ENCODE measurements around the gene MYO16.

The MYO16 gene

DNA sequence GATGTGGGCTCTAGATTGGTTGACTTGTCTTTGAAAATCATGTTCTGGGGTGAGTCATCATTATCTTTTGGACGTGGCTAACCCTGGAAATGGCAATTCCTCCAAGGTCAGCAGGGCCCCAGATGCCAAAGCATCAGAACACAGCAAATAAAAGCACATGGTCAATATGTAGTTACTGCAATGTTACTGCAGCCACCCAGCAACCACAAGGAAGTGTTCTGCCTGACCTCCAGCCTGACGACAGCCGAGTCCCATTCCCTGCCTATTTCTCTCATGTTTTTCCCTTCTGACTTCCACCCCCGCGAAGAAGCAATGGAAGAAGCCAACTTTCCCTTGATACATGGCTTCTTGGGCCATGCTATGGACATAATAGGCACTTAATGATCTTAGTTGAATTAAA lies 579.1 kb downstream of the MYO16 start:
- Histone ChIP-seq H3K4me1 (ENCODE audit: insufficient read depth, low read length, poor library complexity, severe bottlenecking) (no peaks in the 10 kb centered on the region), H3K36me3 (ENCODE audit: insufficient read depth, low read length) (no peaks in the 10 kb centered on the region), H3K4me2 (ENCODE audit: low read depth, low read length, poor library complexity, severe bottlenecking) (no peak overlapping the region), H3K27me3 (ENCODE audit: insufficient read depth, low read length, poor library complexity, severe bottlenecking) (no peaks in the 10 kb centered on the region), H3K79me2 (ENCODE audit: insufficient read depth, low read length) (no peaks in the 10 kb centered on the region), H3F3A (ENCODE audit: low read depth) (no peaks in the 10 kb centered on the region), H3K9me3 (ENCODE audit: insufficient read depth, low read depth, low read length) (no peaks in the 10 kb centered on the region), H4K20me1 (ENCODE audit: insufficient read depth, low read length, poor library complexity, severe bottlenecking) (no peaks in the 10 kb centered on the region), H3K9me2 (replicated peaks; ENCODE audit: low read depth, low read length) (no peaks in the 10 kb centered on the region), H3K9ac (ENCODE audit: low read depth, low read length, poor library complexity, severe bottlenecking) (no peak overlapping the region), H2AFZ (ENCODE audit: low read length) (no peak overlapping the region), H3K4me3 (ENCODE audit: low read length, poor library complexity, severe bottlenecking) (no peak overlapping the region)
- no peak for TF ChIP-seq EZH2phosphoT487 (IDR thresholded peaks at IDR 0.05; ENCODE audit: borderline replicate concordance)
- TF ChIP-seq, protein P1, sequence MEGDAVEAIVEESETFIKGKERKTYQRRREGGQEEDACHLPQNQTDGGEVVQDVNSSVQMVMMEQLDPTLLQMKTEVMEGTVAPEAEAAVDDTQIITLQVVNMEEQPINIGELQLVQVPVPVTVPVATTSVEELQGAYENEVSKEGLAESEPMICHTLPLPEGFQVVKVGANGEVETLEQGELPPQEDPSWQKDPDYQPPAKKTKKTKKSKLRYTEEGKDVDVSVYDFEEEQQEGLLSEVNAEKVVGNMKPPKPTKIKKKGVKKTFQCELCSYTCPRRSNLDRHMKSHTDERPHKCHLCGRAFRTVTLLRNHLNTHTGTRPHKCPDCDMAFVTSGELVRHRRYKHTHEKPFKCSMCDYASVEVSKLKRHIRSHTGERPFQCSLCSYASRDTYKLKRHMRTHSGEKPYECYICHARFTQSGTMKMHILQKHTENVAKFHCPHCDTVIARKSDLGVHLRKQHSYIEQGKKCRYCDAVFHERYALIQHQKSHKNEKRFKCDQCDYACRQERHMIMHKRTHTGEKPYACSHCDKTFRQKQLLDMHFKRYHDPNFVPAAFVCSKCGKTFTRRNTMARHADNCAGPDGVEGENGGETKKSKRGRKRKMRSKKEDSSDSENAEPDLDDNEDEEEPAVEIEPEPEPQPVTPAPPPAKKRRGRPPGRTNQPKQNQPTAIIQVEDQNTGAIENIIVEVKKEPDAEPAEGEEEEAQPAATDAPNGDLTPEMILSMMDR (conservative IDR thresholded peaks at IDR 0.05; ENCODE audit: low read length), result no peak

DNA sequence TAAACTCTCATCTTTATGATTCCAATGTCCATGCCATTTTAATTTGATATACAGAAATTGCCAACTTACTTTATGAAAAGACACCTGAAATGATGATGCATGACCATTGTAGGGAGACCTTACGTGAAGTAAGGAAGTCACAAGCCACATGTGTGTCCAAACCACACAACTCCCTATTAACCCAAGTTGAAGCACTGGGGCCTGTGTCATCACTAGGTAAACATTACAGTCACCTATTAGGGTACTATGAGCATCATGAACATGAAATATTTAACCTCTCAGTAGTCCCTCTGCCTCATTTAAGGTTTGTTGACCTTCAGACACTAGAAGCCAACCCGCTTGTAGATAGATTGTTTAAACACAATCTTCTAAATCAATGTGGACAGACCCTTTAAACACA lies 580.1 kb downstream of the MYO16 start:
- H2AFZ ChIP-seq (ENCODE audit: low read length), result no peak overlapping the region
- no peak for TF ChIP-seq EZH2phosphoT487 (IDR thresholded peaks at IDR 0.05; ENCODE audit: borderline replicate concordance)
- TF ChIP-seq, protein P1 (conservative IDR thresholded peaks at IDR 0.05; ENCODE audit: low read length), result no peak
- H3K9me2 ChIP-seq (replicated peaks; ENCODE audit: low read depth, low read length), result no peaks in the 10 kb centered on the region
- H3F3A ChIP-seq (ENCODE audit: low read depth), result no peaks in the 10 kb centered on the region
- no peaks in the 10 kb centered on the region for H3K36me3 ChIP-seq (ENCODE audit: insufficient read depth, low read length)
- H3K4me2 ChIP-seq (ENCODE audit: low read depth, low read length, poor library complexity, severe bottlenecking), result no peak overlapping the region
- H3K9ac ChIP-seq (ENCODE audit: low read depth, low read length, poor library complexity, severe bottlenecking), result no peak overlapping the region
- no peaks in the 10 kb centered on the region for H4K20me1 ChIP-seq (ENCODE audit: insufficient read depth, low read length, poor library complexity, severe bottlenecking)
- H3K27me3 ChIP-seq (ENCODE audit: insufficient read depth, low read length, poor library complexity, severe bottlenecking), result no peaks in the 10 kb centered on the region
- H3K79me2 ChIP-seq (ENCODE audit: insufficient read depth, low read length), result no peaks in the 10 kb centered on the region
- no peaks in the 10 kb centered on the region for H3K4me1 ChIP-seq (ENCODE audit: insufficient read depth, low read length, poor library complexity, severe bottlenecking)
- no peak overlapping the region for H3K4me3 ChIP-seq (ENCODE audit: low read length, poor library complexity, severe bottlenecking)
- no peaks in the 10 kb centered on the region for H3K9me3 ChIP-seq (ENCODE audit: insufficient read depth, low read depth, low read length)

DNA sequence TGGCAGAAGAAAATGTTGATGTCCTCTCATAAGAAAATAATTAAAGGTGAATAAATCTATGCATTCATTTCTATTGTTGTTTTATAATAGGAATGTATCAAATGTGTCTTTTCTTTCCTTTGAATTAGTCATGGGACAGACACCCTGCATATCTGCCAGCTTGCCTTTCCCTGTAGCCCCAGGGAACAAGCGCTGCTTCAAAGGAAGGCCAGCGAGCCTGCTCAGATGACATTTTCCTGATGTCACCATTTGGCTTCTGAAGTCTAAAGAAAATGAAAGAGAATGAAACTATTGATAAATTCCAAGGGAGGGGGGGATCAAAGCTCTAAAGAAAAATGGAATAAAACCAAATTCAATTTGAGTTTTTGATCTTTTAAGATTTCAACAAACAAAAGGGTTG lies 582.2 kb downstream of the MYO16 start:
- no peaks in the 10 kb centered on the region for H3K9me2 ChIP-seq (replicated peaks; ENCODE audit: low read depth, low read length)
- no peaks in the 10 kb centered on the region for H3F3A ChIP-seq (ENCODE audit: low read depth)
- no peaks in the 10 kb centered on the region for H3K79me2 ChIP-seq (ENCODE audit: insufficient read depth, low read length)
- no peaks in the 10 kb centered on the region for H3K4me1 ChIP-seq (ENCODE audit: insufficient read depth, low read length, poor library complexity, severe bottlenecking)
- H3K9me3 ChIP-seq (ENCODE audit: insufficient read depth, low read depth, low read length), result no peaks in the 10 kb centered on the region
- no peaks in the 10 kb centered on the region for H3K27me3 ChIP-seq (ENCODE audit: insufficient read depth, low read length, poor library complexity, severe bottlenecking)
- no peak overlapping the region for H3K9ac ChIP-seq (ENCODE audit: low read depth, low read length, poor library complexity, severe bottlenecking)
- H2AFZ ChIP-seq (ENCODE audit: low read length), result no peak overlapping the region
- H3K36me3 ChIP-seq (ENCODE audit: insufficient read depth, low read length), result no peaks in the 10 kb centered on the region
- no peaks in the 10 kb centered on the region for H4K20me1 ChIP-seq (ENCODE audit: insufficient read depth, low read length, poor library complexity, severe bottlenecking)
- no peak overlapping the region for H3K4me3 ChIP-seq (ENCODE audit: low read length, poor library complexity, severe bottlenecking)
- H3K4me2 ChIP-seq (ENCODE audit: low read depth, low read length, poor library complexity, severe bottlenecking), result no peak overlapping the region
- TF ChIP-seq, protein P1 (conservative IDR thresholded peaks at IDR 0.05; ENCODE audit: low read length), result no peak
- TF ChIP-seq EZH2phosphoT487 (IDR thresholded peaks at IDR 0.05; ENCODE audit: borderline replicate concordance), result no peak
